Bronchial epithelial cell (primary cell): Measurements from ENCODE around the gene DCLK2. TPM values are rescaled to one million over a fixed set of nuclear protein-coding genes. Genes with fewer than 3 reads are reported as not detected.

Source experiments
- DNase-seq: peaks from one replicate; pipeline ENCODE4 v3.0.0-alpha.2; 2010; ENCODE audit warnings: low read depth
- FAIRE-seq: peaks from 2 replicates; lab custom pipeline; 2011; peaks lifted over from hg19 to GRCh38; lab: Jason Lieb, UNC
- H3K27me3 ChIP-seq: 2 replicates; pipeline ENCODE4 v1.5.1; 2011; ENCODE audit warnings: low read length; ENCODE audit not compliant: control insufficient read depth, insufficient read depth
- H3K36me3 ChIP-seq: 2 replicates; pipeline ENCODE4 v1.5.1; 2011; ENCODE audit warnings: low read length; ENCODE audit not compliant: control insufficient read depth, insufficient read depth
- H3K4me3 ChIP-seq: 2 replicates; pipeline ENCODE4 v1.5.1; 2011; ENCODE audit warnings: mild to moderate bottlenecking, low read depth, low read length, control low read depth
- total RNA-seq: library from RNA; depleted of rRNA; stranded (reverse); fragments of >200 nt; gene quantifications from 2 replicates; pipeline ENCODE4 v1.2.1, GENCODE V29; 2014
- TF ChIP-seq, protein P1 (sequence below): IDR thresholded peaks from 2 replicates; pipeline ENCODE4 v1.5.1; 2011; ENCODE audit warnings: mild to moderate bottlenecking, moderate library complexity, low read length, control low read depth, inconsistent platforms; ENCODE audit not compliant: insufficient read depth, severe bottlenecking

The DCLK2 gene
- total RNA-seq, 1 donor from 2014 or later, result not detected

DNA sequence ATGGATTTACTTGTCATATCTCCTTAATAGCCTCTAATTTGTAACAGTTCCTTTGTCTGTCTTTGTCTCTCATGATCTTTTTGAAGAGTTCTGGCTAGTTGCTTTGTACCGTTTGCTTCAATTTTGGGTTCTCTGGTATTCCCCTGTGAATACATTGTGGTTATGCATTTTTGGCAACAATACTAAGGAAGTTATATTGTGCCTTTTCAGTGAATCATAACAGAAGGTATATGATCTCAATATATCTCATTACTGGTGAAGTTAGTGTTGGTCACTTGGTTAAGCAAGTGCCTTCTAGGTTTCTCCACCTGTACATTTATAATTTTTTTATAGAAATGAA lies 48.6 kb downstream of the DCLK2 start:
- no peaks in the 10 kb centered on the region for H3K36me3 ChIP-seq
- H3K4me3 ChIP-seq, result no peak overlapping the region
- H3K27me3 ChIP-seq, result no peaks in the 10 kb centered on the region
- TF ChIP-seq, protein P1, sequence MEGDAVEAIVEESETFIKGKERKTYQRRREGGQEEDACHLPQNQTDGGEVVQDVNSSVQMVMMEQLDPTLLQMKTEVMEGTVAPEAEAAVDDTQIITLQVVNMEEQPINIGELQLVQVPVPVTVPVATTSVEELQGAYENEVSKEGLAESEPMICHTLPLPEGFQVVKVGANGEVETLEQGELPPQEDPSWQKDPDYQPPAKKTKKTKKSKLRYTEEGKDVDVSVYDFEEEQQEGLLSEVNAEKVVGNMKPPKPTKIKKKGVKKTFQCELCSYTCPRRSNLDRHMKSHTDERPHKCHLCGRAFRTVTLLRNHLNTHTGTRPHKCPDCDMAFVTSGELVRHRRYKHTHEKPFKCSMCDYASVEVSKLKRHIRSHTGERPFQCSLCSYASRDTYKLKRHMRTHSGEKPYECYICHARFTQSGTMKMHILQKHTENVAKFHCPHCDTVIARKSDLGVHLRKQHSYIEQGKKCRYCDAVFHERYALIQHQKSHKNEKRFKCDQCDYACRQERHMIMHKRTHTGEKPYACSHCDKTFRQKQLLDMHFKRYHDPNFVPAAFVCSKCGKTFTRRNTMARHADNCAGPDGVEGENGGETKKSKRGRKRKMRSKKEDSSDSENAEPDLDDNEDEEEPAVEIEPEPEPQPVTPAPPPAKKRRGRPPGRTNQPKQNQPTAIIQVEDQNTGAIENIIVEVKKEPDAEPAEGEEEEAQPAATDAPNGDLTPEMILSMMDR, result no peak
- FAIRE-seq (no peak), DNase-seq (peak; percentile 85)

DNA sequence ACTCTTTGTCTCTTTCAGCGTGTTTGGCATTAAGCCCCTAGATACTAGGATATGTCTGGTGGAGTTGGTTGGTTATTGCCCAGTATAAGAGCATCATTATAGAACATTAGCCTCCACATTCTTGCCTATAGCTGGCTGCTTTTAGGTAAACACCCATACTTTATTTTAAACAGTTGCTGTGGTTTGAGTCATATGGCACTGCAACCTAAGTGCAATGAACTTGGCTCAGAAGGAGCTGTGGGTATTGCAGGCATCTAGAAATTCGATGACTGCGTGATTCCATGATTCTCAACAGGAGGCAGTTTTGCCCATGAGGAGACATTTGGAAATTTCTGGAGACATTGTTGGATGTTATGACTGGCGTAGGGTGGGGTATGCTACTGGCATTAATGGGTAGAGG lies 49.5 kb downstream of the DCLK2 start:
- H3K36me3 ChIP-seq, result no peaks in the 10 kb centered on the region
- no peak for DNase-seq

GRCh38 chr4:150130933-150131332 lies 52.7 kb downstream of the DCLK2 start:
- no peak for FAIRE-seq
- H3K27me3 ChIP-seq, result no peaks in the 10 kb centered on the region
- DNase-seq, result no peak

More for the DNA sequence above, 49.5 kb downstream of the DCLK2 start:
- H3K4me3 ChIP-seq, result no peak overlapping the region
- FAIRE-seq, result no peak
- TF ChIP-seq, protein P1, result no peak
- H3K27me3 ChIP-seq, result no peaks in the 10 kb centered on the region

DNA sequence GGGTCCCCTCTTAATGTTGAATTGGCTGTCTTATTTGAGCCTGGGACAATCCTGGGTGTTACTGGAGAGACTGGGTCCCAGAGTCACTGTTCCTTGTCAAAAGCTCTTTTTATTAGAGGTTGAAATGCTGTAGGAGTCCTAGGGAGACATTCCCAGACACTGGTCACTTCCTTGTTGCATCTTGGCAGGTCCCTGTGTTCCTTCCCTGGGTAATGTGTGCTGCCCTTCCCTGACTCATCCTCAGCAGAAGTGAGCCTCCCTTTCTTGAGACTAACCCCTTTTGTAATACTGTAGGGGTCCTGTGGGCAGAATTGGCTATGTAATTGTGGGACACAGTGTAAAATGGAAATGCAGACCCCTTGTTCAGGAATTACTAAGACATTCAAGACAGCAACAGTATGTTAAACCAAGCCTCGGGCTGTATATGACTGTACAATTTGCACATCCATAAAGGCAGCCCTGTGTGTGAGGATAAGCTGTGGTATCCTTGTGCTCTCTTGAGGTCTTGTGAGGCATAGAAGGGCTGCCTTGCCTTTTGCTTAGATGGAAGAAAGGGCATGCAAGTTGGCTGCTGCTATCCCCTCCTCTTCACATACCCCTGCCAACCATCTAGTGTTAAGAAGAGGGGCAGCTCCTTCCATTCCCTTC lies 53.5 kb downstream of the DCLK2 start:
- H3K27me3 ChIP-seq, result no peaks in the 10 kb centered on the region
- H3K4me3 ChIP-seq, result no peak overlapping the region
- DNase-seq, result no peak
- no peaks in the 10 kb centered on the region for H3K36me3 ChIP-seq
- no peak for FAIRE-seq
- TF ChIP-seq, protein P1, result no peak

More at GRCh38 chr4:150130933-150131332, 52.7 kb downstream of the DCLK2 start:
- TF ChIP-seq, protein P1, result no peak
- H3K4me3 ChIP-seq, result no peak overlapping the region
- H3K36me3 ChIP-seq, result no peaks in the 10 kb centered on the region

DNA sequence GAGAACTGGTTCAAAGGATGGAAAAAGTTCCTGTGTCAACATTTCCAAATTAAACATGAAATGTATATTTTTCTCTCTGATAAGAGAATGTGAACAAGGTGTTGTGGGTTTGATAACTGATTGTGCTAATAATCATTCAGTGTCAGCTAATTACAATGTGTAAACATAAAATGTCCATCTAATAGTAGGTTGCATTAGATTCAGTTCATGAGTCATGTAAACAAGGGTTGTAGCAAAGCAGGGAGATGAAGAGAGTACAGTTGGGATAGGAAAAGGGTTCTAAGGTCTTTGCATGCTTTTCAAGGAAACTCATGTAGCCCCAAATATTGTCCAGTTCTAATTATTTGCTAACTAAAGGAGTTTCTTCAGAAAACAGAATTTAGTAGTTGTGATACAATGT lies 55.4 kb downstream of the DCLK2 start:
- H3K36me3 ChIP-seq, result no peaks in the 10 kb centered on the region
- FAIRE-seq, result no peak
- H3K4me3 ChIP-seq, result no peak overlapping the region
- TF ChIP-seq, protein P1, result no peak
- H3K27me3 ChIP-seq, result no peaks in the 10 kb centered on the region
- DNase-seq, result no peak
